Posterior cingulate gyrus (tissue), 11 donors: ENCODE data around the gene MMP21.

Experiments
- DNase-seq, 10 donors: peaks; one replicate each; pipeline versions ENCODE4 v3.0.0 to v3.0.0-alpha.2; 2020 to 2021; ENCODE audit warnings: mixed read lengths in 3 of 10
- intact Hi-C: fragments of 100-400 bp; cut with DNase I; formaldehyde crosslinking; loops from one replicate; pipeline ENCODE4 v1.15.1; 2023

MMP21 gene, protein sequence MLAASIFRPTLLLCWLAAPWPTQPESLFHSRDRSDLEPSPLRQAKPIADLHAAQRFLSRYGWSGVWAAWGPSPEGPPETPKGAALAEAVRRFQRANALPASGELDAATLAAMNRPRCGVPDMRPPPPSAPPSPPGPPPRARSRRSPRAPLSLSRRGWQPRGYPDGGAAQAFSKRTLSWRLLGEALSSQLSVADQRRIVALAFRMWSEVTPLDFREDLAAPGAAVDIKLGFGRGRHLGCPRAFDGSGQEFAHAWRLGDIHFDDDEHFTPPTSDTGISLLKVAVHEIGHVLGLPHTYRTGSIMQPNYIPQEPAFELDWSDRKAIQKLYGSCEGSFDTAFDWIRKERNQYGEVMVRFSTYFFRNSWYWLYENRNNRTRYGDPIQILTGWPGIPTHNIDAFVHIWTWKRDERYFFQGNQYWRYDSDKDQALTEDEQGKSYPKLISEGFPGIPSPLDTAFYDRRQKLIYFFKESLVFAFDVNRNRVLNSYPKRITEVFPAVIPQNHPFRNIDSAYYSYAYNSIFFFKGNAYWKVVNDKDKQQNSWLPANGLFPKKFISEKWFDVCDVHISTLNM

DNA sequence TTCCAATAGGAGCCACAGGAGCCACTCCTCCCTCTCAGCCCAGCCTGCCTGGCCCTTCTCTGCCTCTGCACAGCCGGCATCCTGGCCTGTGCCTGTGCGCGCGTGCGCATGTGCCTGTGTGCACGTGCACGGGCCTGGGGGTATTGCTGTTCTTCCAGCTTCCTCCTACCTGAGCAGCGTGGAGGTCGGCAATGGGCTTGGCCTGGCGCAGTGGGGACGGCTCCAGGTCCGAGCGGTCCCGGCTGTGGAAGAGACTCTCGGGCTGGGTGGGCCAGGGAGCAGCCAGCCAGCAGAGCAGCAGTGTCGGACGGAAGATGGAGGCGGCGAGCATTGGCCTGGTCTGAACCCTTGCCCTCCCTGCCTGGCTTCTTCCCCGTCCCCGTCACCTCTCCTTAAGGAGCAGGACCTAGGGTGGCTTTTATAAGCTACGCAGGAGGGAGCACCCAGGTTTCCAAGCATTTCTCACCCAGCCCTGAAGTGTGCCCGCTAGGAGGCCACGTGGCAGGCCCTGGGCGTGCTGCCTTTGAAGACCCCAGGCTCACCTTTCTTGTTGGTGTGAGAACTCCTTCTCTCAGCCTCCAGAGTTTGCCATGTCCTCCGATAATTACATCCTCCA lies at the start of gene MMP21:
Gene MMP21 (minus strand): TSS at position 331 of the 616 bp plus-strand sequence. CDS start 0 bp downstream, at position 331.
- DNase-seq: no peak
- intact Hi-C loops: no loop called here

DNA sequence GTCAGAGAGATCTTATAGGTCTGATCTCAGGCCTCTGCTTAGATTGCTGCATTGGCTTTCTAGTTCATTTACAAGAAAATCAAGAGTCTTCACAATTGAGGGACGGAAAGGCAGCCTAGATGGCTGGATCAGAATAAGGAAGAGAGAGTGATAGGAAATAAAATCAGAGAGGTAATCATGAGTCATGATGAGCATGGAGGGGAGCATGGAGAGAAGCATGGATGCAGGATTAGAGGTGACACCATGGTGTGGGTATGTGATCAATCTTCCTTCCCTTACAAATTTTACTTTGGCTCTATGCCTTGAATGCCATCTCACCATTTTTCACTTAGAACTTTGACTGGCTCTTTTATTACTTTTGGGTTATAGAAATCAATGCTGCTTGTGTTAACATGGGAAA lies 49.1 kb upstream of the MMP21 start:
- no peak for DNase-seq
- intact Hi-C loops: loop anchor here (10.0 kb wide), 1 partner anchor 100 kb away; no protein-coding TSS in a partner anchor

DNA sequence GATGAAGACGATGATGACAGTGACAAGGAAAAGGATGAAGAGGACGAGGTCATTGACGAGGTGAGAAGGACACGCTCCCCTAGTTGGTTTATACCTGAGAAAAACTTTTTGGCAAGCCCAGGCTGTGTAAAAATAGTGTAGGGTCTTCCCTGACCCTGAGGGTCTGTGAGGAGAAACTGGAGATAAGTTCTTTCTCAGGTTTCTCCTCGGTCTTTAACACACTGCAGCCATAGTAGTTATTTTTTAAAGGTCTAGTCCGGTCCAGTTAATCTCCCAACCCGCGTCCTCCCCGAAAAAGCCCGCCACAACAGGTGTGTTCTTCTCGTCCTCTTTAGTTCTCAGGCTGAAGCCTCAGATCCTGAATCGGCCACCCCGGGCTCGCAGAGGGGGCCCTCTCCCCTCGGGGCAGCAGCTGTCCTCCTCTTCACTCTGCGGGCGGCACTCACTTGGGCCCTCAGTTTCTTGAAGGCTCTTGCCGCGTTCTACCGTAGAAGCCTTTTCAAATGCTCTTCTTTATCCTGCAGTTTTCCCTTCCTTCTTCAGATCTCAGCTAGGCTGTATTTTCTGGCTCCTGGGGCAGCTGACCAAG lies 48.1 kb upstream of the MMP21 start:
- DNase-seq: no peak
- intact Hi-C loops: loop anchor here (10.0 kb wide), 1 partner anchor 99 kb away; no protein-coding TSS in a partner anchor

DNA sequence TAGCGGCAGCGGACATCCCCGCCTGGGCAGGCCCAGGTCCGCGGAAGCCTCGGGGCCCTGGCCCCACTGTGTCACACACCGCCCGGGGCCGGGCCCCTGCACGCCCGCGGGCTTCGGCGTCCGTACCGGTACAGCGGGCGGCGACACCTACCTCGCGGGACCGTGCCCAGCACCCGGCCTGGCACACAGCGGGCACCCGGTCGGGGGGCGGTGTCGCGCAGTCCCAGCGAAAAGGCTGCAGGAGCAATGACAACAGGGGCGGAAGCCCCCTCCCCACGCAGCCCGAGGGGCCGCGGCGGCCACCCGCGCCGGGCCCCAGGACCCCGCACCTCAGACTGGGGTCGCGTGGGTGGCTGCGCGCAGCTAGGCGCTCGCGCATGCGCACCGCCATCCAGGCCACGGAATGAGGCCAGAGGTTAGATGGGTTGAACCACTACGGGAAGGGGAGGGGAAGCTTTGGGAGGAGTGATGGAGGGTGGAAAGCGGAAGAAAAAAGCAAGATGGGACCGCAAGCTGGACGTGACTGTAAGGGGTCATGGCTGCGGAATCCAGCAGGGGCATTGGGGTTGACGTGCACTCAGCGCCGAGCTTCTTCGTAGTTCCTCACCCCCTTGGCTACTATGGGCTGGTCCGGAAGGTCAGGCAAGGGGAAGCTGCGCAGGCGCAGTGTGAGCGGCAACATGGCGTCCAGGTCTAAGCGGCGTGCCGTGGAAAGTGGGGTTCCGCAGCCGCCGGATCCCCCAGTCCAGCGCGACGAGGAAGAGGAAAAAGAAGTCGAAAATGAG lies 47.4 kb upstream of the MMP21 start, which contains the start of the genes BCCIP and UROS:
Gene BCCIP (plus strand): TSS at position 669 of the 785 bp plus-strand sequence. CDS start 12 bp downstream, at position 681.
Gene UROS (minus strand): TSS at position 381 of the 785 bp plus-strand sequence. CDS start 6,759 bp downstream, outside the sequence.
- intact Hi-C loops: loop anchor here (10.0 kb wide), 1 partner anchor 98 kb away; no protein-coding TSS in a partner anchor
- peak; percentile 84 to 98 (median 90) for DNase-seq

DNA sequence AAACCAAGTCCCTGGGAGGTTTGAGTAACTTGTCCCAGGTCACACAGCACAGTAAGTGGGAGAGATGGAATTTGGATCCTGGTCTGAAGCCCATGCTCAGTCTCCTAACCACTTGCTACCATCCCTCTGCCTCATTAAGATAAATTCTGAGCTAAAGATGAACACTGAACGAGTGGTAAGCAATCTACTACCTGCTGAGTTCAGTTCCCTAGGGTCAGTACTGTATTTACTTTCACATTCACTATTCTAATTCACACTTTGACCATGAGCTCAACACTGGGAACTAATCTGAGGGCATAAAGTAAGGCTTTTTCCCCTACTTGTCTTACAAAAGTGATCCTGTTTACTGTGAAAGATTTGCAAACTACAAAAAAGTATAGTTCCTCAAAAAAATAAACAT lies 45.1 kb upstream of the MMP21 start:
- intact Hi-C loops: loop anchor here (10.0 kb wide), 1 partner anchor 96 kb away; no protein-coding TSS in a partner anchor

DNA sequence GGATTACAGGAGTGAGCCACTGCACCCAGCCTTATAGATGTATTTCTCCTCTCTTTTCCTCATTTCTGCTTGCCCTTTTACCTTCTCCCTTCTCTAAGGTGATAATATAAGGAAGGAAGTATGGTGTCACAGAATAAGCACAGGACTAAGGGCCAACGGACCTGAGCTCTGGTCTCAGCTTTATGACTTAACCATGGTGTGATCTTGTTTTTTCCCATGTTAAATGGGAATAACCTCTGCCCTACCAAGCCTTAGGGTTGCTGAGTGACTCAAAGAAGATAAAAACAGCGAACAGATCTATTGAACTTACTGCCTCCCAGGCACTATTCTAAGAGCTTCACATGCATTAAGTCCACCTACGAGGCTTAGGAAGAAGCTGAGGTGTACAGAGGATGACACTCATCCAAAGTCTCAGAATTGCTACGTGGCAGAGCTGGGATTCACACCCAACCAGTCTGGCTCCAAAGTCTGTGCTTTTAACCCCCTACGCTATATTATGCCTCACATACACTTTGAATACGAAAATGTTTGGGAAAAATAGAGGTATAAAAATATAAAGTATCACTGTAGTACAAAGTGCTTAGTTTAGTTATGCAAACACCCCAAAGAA lies 41.8 kb upstream of the MMP21 start:
- intact Hi-C loops: no loop called here
- no peak for DNase-seq

More for the DNA sequence above, 45.1 kb upstream of the MMP21 start:
- no peak for DNase-seq

DNA sequence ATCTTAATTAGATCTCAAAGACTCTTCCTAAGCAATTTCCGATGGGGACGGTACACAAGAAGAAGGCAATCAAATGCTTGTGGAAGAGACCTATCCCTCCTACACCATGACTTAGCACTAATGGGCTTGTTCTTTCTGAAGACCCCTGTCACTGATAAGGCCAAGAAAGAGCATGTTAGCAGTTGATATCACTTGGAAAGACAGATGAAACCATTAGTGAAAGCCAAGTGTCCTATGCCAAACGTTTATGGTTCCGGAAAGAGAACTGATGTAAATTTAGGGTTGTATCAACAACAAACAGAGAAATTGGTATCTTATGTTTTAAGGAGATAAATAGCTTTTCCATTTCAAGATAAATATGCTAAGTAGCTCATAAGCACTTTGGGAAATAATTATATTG lies 40.9 kb upstream of the MMP21 start:
- intact Hi-C loops: no loop called here

DNA sequence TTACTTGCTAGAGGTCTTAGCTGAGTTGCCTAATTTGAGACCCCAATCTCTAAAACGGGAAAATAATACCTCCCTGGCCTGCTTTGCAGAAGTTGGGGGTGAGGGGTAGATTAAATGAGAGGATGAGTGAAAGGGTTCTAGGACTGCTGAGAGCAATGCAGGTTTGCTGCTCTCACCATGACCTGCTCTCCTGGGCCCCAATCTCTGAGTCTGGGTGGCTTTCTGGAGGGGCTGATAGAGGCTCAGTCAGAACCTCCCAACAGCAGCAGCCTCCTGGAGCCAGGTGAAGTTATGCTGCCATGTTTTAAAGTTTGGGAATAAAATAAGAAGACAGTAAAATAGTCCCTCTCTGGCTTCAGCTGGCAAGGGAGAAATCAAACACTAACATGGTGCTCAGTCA lies 40.1 kb upstream of the MMP21 start:
- no peak for DNase-seq
- intact Hi-C loops: no loop called here

More for the DNA sequence above, 40.9 kb upstream of the MMP21 start:
- DNase-seq: no peak

DNA sequence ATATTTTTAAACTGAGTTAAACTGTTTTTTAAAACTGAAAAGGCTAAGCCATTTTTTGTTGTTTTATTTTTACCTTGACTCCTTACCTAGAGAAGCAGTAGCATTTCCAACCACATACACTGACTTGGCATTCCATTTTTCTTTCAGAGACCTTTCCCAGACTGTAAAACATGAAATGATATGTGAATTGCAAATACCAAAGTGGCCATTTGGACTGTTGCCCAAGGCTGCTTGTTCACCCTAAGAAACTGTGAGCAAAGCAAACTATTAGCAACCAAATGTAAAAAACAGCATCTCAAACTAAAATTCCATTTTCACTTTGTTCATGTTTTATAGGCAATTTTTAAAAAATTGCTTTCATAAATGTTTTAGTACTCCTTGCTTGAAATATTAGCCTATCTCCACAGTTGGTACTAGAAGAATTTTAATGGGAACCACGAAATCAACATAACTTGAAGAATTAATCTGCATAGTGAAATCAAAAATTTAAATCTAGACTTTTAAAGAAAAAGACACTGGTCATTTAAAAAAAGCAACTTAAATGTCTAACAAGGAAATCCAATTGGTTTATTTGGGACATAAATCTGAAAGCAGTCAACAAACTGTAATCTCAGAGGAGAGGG lies 36.6 kb upstream of the MMP21 start:
- no peak for DNase-seq

DNA sequence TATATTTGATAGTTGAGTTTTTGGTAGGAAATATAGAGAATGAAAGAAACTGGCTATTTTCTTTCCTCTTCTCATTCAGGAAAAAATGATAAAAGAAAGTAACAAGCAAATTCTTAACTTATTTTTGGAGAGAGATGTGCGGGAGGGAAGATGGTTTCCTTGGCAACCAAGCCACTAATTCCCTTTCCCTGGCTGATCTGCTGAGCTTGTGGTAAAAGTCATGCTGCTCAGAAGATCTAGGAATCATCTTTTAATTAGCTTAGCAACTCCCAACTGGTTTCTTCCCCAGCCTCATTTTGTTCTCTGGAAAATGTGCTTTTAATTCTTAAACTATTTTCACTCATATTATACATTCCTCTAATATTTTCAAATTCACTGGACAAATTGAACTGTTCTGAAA lies 35.6 kb upstream of the MMP21 start:
- intact Hi-C loops: no loop called here
- DNase-seq: no peak

More for the DNA sequence above, 36.6 kb upstream of the MMP21 start:
- intact Hi-C loops: no loop called here

DNA sequence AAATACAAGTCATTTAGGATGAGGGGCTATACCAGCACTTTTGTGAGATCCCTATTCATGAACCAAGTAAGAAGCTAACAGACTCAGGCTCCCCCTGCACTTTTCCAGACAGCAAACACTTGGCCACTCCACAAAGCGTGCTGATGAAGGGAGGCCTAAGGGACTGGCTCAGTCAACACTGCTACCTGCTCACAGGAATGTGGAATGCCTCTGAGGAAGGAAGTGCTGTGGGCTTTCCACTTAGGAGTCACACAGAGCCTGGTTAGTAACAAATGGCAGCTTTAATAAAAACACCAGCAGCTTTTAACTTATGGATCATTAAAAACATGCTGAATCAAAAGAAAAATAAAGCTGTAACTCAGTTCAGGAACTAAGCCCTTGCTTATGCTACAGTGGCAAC lies 32.4 kb upstream of the MMP21 start:
- intact Hi-C loops: no loop called here
- no peak for DNase-seq

DNA sequence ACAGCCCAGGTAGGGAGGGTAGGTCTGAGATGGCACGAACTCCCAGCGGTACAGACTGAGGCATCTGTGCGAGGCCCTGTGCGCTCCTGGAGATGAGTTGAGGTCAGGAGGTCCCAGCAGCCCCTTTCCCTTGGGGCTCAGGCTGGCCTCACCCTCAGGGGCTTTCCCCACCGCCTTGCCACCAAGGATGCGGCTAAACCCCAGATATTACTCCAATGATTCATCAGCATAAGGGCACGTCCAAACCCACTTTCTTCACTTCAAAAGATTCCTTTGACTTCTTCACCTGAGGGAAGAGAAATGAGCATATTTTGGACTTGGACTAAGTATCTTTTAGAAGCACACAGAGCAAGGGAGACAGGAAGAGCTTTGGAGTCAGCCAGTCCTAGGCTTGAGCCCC lies 27.1 kb upstream of the MMP21 start:
- intact Hi-C loops: no loop called here
- DNase-seq: no peak

DNA sequence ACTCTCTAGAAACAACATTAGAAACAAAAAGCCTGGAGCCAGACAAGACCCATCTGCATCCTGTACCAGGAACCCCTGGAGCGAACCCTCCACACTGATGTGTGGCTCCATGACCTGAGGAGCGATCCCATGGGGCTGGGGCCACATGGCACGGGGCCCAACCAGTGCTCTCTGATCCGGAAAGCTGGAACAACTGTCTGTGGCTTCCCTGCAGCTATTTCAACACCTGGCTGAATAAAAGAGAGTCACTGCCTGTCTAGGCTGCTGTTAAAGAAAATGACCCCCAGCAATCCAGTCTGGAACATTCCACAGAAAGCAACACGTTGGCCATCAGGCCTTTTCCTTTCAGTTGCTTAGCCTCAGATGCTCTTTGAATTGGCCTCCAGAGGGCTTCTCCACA lies 26.5 kb upstream of the MMP21 start:
- intact Hi-C loops: no loop called here
- no peak for DNase-seq

DNA sequence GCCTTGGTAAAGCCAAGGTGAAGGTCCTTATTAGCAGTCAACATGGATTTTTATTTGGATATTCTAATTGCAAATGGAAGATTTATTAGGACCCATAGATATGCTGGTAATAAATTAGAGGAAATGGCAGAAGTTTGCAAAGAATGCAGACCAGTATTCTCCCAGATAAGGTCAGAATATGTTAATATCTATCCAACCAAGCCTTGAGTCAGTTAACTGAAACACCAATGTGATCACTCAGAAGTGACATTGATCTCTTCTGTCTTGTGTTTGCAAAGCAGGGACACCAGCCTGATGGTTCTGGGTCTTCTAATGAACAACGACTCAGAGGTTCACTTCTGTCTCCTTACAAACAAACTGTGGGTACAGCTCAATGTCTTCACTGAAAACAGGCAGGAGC lies 26.0 kb upstream of the MMP21 start:
- intact Hi-C loops: no loop called here
- no peak for DNase-seq

DNA sequence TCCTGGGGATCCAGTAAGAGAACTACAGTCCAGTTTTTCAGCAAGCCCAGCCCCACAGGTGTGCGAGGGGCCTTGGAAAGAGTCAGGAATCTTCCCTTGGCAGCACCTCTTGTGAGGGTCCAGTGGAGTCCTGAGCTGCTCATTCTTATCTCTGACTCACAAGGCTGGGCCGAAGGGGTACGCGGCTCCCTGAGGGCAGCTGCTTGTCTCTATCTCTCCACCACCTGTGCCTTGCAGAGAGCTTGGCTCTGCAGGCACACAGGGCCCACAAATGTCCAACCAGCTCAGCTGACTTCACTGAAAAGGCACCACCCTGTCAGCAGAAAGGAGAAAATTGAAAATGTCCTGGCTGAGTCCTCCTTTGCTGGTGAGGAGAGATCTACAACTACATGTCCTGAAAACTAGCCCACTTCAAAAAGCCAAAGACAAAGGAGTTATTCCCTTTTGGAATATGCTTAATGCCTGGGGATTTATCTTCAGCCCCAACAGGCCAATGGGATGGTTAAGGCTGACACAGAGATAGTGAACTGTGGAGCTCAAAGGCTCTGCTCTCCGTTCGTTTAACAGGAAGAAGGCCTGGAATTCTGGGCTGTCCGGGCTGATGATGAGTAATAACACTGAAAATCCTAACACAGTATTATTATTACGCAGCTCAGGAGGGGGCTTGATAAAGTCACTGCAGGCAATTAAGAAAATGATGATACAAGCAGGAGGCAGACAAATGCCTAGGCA lies 24.0 kb upstream of the MMP21 start:
- no peak for DNase-seq
- intact Hi-C loops: no loop called here

DNA sequence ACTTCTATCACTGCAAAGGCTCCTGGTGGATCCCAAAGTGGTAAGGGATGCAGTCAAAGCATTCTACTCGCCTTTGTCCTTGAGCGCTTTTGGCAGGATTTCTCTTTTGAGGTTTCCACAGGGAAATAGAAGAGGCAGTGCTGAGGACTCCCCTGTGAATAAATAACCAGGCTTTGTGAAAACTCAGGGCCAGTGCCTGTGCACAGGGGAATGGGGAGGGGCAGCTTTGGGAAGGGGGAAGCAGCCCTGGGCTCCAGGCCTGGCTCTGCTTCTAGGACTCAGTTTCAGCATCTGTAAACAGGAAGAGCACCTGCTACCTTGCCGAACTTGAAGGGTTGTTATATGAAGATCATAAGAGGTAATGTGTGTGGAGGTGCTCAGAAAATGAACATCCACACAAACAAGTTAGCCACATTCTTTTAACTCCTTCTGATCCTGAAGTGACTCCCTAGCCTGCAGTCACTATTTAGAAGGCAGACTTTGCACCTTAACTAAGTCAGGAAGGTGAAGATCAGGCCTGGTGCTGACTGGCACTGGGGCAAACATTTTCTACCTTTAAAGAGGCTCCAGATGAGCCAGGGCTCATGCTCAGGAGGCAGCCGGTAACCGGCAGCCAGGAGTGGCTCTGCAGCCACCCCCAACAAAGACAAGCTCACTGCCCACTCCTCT lies 22.5 kb upstream of the MMP21 start:
- no peak for DNase-seq
- intact Hi-C loops: no loop called here

DNA sequence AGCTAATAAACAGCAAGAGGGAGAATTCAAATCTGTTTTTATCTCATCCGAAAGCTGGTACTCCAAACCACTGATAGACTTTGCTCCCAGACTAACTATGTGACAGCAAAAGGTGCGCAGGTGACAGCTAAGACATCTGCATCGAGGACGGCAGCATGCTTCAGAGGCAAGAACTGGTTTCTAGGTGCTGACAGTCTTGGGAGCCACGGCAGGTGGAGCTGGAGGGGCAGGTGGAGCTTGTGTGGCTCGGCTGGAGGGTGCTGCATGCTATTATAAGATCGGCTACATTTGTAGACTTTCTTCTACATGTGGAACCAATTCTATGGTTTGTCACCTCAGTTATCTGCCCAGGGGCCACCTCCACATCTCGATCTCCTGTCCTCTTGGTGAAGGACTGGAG lies 21.8 kb upstream of the MMP21 start:
- DNase-seq: no peak
- intact Hi-C loops: no loop called here

DNA sequence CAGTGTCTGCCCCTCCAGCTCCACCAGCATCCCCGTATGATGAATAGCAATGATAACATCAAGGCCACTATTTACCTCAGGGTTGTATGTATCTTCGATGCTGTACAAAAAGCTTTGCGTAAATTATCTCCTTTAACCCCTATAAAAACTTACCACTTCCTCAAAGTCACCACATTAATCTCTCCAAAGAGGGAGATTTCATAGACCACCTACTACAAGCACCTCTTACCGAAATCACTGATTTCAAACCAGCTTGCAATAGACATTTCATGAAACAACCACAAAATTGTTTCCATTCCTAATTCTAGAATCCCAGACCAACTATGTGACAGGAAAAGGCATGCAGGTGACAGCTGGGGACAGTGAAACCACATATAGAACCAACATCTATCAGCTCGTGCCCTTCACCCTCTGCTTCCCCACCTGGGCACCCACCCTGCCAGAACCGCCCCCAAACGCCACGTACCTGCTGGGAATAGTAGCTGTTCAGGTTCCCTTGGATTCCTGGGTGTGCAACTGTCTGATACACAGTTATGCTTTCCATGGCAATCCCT lies 20.1 kb upstream of the MMP21 start:
- no peak for DNase-seq
- intact Hi-C loops: no loop called here
